NCI-H2171 (cell line): Measurements from ENCODE around the gene SMAD2.

Experiments
- DNase-seq: peaks from one replicate; lab custom pipeline; 2025; lab: John Stamatoyannopoulos, UW

The SMAD2 gene

DNA sequence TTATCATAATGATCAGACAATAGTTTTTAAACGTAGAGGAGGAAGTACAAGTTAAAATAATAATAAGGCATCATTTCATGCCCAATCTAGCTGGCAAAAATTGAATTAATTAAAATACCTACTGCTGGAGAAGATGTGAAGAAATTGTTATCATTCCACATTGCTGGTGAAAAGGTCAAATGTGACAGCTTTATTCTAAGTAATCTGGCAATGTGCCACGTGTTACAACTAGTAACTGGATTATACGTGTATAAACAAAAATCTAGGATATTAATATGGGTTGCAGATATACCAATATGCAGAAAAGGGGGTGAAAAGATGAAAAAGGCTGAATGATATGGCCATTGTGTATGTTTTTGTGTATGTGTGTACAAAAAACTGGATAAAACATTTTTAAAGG, 32.4 kb downstream of the SMAD2 start:
- no peak for DNase-seq

DNA sequence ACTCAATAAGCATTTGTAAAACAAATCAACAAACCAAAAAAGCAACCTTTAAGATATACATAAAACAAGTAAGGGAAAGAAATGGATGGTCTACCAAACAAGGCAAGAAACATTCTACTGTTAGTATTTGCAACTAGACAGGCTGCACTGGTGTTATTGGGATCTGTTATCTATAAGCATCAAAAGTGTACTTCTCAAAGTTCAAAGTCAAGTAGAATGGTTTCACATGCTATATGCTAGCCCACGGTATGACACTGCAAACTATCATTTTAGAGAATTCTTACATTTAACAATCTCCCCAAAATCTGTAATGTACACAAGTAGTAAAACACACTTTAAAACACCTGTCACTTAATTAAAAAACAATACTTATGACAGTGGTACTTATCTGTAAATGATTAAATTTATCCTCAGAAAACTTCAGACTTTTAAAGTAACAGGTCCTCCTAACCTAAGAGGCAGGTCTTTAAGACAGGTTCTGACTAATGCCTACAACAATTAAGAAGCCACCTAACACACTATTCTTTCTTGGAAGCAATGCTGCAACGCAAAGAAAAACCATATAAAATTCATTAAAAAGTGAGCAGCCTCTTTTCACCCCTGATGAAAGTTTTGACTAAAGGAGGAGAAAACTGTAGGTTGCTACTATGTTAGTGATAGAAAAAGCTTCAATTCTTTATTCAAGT, 34.8 kb downstream of the SMAD2 start:
- DNase-seq, result no peak

GRCh38 chr18:47893939-47894699, 36.3 kb downstream of the SMAD2 start:
- DNase-seq, result no peak

DNA sequence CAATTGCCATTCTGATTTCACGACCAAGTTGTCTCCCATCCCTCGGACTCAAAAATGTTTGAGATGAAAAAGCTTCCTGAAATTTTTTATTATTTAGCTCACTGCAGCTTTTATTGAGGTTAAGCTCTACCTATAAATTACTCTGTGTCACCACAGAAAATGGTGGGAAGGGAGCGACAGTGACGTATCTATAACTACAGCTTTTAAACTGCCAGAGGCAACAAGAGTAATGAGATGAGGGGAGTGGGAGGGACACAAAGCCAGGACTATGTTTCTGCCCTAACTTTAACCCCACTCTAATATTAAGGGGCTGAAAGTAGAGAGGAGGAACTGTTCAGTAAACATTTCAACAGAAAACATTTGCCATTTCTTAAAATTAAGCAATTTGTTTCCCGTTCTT, 37.4 kb downstream of the SMAD2 start:
- no peak for DNase-seq

GRCh38 chr18:47888156-47888555, 42.3 kb downstream of the SMAD2 start:
- DNase-seq, result no peak

DNA sequence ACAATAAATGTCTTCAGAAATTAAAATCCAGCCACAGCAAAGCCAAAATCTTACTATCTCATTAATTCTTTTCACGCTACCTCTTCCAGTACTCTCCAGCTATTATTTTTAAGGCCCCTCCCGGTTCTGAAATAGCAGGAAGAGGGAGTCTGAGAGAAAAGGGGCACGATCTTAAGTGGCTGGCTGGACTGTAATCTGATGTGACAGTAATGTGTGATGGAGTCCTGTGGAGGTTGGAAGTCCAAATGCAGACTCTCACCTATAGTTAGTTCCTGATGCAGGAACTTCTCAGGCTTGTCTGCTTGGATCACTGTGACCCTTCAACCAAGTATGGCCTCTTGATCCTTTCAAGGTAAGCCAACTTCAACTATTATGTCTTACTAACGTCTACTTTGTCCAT, 43.2 kb downstream of the SMAD2 start:
- DNase-seq, result no peak

DNA sequence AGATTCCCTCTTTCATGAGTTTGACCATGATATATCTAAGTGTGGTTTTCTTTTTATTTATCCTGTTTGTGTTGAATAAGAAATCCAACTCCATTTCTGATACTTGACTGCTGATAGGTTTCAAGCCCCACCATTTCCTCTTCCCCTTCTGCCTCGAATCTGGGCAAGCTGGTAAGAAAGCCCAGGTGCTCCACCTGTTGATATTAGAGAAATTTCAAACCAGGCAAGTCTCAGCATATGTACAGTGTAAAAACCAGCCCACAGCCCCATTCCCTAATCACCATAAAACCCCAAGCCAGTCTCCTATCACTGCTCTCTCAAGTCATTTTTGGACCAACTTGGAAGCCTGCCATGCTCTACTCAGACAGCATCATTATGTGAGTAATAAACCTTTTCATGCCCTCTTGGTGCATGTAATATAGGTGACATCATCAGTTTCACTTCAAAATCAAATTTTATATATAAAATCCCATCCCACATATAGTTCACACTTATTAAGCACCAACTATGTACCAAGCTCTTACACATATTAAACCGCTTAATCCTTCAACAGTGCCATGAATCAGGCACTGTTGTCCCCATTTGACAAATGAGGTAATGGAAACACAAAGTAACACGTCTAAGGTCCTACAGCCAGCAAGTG, 46.6 kb downstream of the SMAD2 start:
- DNase-seq, result no peak

- no peak for DNase-seq
Measured at GRCh38 chr18:47882641-47883040, 47.8 kb downstream of the SMAD2 start.

- no peak for DNase-seq
Measured at GRCh38 chr18:47881752-47882455, 48.6 kb downstream of the SMAD2 start.

DNA sequence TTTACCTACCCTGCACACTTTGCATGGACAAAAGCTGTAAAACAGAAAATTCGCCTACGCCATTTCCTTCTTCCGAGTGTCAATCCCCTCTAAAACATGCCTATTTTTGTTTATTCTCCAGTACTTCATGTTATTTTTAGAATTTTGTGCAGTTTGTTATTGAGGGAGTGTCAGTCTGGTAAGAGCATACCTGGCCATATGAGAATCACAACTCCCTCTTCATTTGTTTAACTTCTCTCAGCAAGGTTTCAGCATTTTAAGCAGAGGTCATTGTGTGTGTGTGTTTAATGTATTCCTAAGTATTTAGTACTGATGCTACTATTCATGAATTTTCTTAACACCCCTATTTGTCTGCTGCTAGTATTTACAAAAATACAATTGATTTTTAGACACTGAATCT, 49.4 kb downstream of the SMAD2 start:
- no peak for DNase-seq

DNA sequence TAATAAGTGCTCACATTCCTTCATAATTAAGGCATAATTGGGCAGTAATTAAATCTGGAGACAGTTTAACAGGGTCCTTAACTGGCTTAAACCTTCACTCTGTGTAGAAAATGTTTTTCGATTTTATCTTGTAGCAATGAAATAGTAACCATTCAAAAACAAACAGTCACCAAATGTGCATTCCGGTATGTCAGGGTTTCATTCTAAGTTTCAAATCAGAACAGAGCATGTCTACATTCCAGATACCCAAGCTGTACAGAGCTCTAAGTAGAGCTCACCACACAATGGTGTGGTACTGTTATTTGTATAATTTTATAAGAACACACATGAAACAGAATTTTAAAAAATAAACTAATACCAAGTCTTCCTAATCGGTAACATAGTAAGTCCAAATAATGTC, 52.6 kb downstream of the SMAD2 start:
- DNase-seq, result no peak

GRCh38 chr18:47876813-47877212, 53.6 kb downstream of the SMAD2 start:
- DNase-seq, result no peak

- no peak for DNase-seq
Measured at GRCh38 chr18:47873625-47874024, 56.8 kb downstream of the SMAD2 start.

DNA sequence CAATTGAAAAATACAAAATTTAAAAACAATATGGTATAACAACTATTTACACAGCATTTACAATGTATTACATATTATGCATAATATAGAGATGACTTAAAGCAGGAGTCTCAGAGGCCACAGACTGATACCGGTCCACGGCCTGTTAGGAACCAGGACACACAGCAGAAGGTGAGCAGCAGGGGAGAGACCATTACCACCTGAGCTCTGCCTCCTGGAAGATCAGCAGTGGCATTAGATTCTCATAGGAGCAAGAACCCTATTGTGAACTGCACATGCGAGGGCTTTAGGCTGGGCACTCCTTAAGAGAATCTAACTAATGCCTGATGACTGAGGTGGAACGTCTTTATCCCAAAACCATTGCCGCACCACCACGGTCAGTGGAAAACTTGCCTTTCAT, 58.0 kb downstream of the SMAD2 start:
- no peak for DNase-seq

DNA sequence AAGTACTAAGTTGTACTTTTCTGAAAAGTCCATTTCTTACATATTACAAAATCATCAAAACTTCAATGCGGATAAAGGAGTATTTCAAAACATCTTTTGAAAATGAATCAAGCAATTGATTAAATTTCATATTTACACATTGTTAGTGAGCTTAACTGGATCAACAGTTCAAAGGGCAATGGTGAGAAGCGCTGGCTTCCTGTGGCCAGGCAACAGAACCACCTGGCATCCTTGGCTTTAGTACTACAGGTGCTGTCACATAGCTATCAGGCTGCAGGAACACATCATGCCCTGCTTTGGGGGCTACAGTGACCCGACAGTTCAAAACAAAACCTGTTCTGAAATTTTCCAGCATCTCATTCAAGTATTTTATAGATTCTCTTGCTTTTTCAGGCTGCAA, 59.2 kb downstream of the SMAD2 start:
- no peak for DNase-seq

DNA sequence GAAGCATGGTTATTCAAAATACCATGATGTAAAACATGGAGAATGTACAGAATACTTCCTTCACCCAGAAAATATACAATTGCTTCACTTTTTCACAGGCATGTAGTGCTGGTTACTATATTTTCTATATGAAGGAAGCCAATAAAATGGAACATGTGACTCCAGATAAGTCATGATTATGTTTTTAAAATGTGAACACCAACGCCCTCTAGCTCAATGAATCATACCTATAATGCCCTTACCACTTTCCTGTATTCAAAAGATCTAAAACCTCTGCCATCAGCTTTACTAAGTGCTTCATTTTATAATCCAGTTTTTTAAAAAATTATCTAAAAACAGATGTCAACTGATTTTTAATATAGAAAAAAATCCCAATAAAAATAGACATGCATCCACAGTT, 59.9 kb downstream of the SMAD2 start:
- no peak for DNase-seq

DNA sequence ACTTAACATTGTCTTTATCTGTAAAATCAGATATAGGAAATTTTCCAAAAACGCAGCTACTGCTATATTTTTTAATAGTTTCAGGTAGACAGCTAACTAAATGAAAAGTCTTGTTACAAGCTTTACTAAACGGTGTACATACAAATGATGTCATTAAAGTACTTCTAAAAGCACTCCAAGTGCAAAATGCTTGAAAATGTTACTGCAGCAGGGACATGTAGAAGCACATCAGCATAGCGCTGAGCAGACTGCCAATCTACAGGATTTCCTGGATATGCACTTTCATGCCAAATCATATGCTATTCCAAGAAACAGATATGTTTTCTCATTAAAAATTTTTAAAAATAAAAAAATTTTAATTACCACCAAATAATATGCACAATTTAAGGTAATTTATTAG, 61.7 kb downstream of the SMAD2 start:
- no peak for DNase-seq

GRCh38 chr18:47865183-47865582, 65.3 kb downstream of the SMAD2 start:
- no peak for DNase-seq

- DNase-seq, result no peak
Measured at GRCh38 chr18:47863041-47863440, 67.4 kb downstream of the SMAD2 start.

GRCh38 chr18:47858607-47859006, 71.9 kb downstream of the SMAD2 start:
- DNase-seq, result no peak

GRCh38 chr18:47847635-47848034, 82.8 kb downstream of the SMAD2 start:
- no peak for DNase-seq

DNA sequence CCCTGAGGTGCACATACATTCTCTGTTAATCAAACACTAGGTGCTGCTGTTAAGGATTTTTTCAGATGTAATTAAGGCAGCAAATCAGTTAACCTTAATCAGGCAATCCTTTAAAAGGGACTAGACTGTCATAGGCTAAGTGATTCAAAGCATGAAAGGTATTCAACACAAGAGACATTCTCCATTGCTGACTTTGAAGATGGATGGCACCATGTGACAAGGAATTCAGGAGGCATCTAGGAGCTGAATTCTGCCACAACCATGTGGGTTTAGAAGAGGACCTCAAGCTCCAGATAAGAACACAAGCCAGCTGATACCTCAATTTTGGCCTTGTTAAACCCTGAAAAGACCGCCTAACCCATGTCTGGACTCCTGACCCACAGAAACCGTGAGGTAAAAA, 84.0 kb downstream of the SMAD2 start:
- no peak for DNase-seq
